ENCODE measurements around the gene HMGB1.

DNA sequence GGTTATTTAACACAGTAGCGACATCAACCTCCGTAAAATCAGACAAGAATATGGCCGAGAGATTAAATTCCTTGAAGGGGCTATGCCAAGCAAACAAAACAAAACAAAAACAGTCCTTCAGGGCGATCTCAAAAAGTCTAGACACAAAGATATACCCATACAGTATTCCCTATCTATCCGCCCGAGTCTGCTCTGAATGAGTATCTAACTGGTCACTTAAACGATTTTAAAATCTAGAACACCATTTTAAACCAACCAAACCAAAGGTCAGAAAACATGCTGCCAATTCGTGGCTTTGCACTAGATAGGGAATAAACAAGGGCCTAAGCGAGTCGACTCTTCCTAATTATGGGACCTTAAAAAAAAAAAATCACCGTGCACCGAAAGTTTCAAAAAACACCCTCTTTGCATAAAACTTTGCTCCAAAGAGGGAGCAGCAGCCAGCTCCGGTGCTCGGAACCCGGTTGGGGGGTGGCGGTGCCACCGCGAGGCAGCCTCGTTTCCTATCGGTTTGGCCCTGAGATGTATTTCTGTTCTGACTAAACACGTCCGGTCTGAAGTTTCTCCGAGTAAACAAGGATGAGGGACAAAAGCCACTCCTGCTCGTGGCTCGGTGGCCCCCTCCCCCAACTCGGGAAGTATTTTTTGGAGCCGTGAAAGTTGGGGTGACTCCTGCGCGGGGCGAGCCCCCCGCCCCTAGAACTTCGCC is 1.8 kb downstream of the HMGB1 start:
- TF ChIP-seq, protein P1, sequence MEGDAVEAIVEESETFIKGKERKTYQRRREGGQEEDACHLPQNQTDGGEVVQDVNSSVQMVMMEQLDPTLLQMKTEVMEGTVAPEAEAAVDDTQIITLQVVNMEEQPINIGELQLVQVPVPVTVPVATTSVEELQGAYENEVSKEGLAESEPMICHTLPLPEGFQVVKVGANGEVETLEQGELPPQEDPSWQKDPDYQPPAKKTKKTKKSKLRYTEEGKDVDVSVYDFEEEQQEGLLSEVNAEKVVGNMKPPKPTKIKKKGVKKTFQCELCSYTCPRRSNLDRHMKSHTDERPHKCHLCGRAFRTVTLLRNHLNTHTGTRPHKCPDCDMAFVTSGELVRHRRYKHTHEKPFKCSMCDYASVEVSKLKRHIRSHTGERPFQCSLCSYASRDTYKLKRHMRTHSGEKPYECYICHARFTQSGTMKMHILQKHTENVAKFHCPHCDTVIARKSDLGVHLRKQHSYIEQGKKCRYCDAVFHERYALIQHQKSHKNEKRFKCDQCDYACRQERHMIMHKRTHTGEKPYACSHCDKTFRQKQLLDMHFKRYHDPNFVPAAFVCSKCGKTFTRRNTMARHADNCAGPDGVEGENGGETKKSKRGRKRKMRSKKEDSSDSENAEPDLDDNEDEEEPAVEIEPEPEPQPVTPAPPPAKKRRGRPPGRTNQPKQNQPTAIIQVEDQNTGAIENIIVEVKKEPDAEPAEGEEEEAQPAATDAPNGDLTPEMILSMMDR (conservative IDR thresholded peaks at IDR 0.05 in 1 of 2, IDR thresholded peaks at IDR 0.05 in 1 of 2; ENCODE audit: extremely low read depth in 1 of 2, insufficient read depth in 1 of 2, low read depth in 1 of 2, low read length in 2 of 2), result no peak
- no peak for TF ChIP-seq EZH2 (IDR thresholded peaks at IDR 0.05; ENCODE audit: borderline replicate concordance, low read length)

Data from mammary epithelial cell (primary cell).